GM13977 (cell line): ENCODE data around the gene PIH1D1.

Experiments used
- DNase-seq: peaks from one replicate; pipeline ENCODE4 v3.0.0; 2012; ENCODE audit warnings: low spot score
- in situ Hi-C: fragments of 300-500 bp; cut with MboI; formaldehyde crosslinking; loops from one replicate; pipeline ENCODE4 v1.12.0; 2022; ENCODE audit warnings: low sequenced_read_pairs, low pct_unique_long_range_greater_than_20kb, mixed read lengths, inconsistent platforms; ENCODE audit not compliant: unreplicated experiment
- TF ChIP-seq, protein P1 (sequence below): IDR thresholded peaks from 2 replicates; pipeline ENCODE4 v1.5.1; 2012; ENCODE audit warnings: mild to moderate bottlenecking, control low read depth; ENCODE audit not compliant: insufficient read depth; ENCODE audit errors: extremely low read depth, missing control alignments

Gene PIH1D1

DNA sequence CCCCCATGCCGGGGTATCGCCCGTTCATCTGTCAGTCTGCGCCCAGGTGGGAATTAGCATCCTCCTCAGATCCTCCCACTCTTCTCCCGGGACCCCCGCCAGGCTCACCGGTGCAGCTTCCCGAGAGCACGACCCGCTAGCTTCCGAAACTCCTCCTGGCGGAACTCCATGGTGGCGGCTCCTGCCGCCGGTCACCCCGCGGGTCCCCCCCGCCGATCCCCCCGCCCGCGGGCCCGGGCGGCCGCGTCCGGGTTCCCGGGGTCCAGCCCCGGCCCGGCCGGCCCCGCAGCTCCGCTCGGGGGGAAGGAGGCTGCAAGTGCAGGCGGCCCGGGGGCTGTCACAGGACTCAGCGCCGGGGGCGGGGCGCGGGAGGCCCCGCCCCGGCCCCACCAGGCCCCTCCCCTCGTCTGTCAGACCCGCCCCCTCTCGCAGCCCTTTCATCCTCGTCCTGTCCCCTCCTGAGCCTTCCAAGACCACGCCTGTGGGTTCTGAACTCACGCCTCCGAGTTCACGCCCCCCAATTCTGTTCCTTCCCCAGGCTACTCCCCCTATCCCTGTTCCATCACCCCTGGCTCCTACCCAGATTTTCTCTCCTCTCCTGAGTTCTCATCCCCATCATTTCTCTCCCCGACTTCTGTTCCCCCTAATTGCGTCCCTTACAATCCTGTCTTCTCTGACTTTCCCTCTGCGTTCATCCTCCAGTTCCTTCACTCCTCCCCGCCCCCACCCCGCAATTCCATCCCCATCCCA, 10.2 kb downstream of the PIH1D1 start, which contains the start of gene SLC17A7:
Gene SLC17A7, minus strand, starts transcription at position 318 of the 750 bp plus-strand sequence. Its CDS starts 148 bp downstream, at position 170.
- TF ChIP-seq, protein P1, sequence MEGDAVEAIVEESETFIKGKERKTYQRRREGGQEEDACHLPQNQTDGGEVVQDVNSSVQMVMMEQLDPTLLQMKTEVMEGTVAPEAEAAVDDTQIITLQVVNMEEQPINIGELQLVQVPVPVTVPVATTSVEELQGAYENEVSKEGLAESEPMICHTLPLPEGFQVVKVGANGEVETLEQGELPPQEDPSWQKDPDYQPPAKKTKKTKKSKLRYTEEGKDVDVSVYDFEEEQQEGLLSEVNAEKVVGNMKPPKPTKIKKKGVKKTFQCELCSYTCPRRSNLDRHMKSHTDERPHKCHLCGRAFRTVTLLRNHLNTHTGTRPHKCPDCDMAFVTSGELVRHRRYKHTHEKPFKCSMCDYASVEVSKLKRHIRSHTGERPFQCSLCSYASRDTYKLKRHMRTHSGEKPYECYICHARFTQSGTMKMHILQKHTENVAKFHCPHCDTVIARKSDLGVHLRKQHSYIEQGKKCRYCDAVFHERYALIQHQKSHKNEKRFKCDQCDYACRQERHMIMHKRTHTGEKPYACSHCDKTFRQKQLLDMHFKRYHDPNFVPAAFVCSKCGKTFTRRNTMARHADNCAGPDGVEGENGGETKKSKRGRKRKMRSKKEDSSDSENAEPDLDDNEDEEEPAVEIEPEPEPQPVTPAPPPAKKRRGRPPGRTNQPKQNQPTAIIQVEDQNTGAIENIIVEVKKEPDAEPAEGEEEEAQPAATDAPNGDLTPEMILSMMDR, result no peak
- in situ Hi-C loops, result no loop called here
- peak; percentile 89 for DNase-seq

DNA sequence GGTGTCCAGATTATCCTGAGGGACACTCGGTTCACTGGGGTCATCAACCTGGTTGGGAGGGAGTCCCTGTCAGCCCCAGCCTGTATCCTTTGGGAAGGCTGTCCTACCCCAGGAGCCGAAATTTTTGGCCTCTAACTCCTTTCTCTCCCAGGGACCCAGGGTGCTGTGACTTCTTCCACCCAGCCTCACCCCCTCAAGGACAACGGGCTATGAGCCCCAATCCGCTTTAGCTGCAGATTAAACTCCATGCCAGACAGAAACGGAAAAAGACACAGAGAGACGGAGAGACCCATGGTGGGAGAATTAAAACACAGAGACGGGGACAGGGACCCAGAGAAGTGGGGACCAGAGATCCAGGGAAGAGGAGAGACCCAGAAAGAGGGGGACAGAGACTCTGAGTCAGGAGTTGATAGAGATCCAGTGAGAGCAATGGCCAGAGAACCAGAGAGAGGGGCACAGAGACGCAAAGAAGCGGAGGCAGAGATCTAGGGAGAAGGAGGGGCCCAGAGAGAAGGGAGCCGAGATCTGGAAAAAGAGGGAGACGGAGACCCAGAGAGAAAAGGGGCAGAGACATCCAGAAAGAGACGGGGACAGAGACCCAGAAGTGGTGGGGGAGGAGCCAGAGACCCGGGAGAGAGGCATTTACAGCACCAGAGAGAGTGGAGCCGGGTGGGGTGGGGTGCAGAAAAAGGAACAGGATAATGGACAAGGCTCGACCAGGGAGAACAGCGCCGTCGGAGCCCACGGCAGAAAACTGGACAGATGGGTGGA, 11.0 kb downstream of the PIH1D1 start:
- in situ Hi-C loops, result no loop called here
- DNase-seq, result no peak
- TF ChIP-seq, protein P1, result no peak

DNA sequence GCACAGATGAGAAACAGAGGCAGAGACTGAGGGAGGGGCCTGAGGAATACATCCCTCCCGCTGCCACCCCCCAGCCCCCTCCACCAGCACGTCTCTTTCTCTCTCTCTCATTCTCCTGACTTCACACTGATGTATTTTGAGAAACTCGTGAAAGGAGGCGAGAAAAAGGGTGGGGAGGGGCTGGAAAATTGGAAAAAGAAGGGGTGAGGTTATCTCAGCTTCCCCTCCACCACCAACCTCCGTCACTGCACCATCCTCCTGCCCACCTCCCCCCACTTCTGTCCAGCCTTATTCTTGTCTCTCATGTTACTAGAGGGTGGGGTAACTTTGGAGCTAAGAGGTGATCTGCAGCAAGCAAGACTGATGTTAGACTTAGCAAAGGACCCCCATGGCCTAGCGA, 11.8 kb downstream of the PIH1D1 start:
- DNase-seq, result no peak
- TF ChIP-seq, protein P1, result no peak
- in situ Hi-C loops, result loop anchor here (5.0 kb wide), 1 partner anchor 48 kb away; no protein-coding TSS in a partner anchor

DNA sequence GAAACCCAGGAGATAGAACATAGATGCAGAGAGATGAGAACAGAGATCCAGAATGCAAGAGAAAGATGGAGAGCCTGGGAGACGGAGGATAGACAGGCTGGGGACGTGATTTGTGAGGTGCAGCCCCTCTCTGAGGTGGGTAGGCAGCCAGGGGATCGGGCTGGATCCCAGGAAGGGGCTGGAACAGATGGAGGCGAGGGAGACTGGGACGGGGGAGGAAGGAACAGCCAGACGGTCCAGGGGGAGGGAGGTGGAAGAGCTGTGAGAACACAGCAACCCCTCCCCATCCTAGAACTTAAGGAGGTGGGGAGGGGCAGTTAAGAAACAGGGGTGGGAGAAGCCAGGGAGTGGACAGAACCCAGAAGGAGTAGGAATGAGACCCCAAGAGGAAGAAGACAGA, 13.4 kb downstream of the PIH1D1 start:
- DNase-seq, result no peak
- TF ChIP-seq, protein P1, result no peak
- in situ Hi-C loops, result loop anchor here (5.0 kb wide), 1 partner anchor 46 kb away; no protein-coding TSS in a partner anchor

DNA sequence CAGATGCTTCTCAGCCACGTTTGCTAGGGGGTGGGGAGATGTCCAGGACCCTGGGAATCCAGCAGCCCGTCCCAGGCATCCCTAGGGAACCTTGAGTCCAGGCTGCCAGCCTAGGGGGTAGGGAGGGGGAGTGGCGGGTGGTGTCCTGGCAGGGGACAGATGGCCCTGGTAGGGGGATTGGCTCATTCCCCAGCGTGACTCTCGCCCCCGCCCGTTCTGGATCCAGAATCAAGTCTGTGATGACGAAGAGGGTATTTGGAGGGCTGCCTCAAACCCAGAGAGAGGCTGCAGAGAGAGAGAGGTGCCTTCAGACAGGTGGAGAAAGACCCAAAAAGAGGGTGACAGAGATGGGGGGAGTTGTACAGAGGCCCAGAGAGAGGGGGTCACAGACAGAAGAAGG, 14.4 kb downstream of the PIH1D1 start:
- DNase-seq, result no peak
- in situ Hi-C loops, result loop anchor here (5.0 kb wide), 1 partner anchor 45 kb away; no protein-coding TSS in a partner anchor
- TF ChIP-seq, protein P1, result no peak

DNA sequence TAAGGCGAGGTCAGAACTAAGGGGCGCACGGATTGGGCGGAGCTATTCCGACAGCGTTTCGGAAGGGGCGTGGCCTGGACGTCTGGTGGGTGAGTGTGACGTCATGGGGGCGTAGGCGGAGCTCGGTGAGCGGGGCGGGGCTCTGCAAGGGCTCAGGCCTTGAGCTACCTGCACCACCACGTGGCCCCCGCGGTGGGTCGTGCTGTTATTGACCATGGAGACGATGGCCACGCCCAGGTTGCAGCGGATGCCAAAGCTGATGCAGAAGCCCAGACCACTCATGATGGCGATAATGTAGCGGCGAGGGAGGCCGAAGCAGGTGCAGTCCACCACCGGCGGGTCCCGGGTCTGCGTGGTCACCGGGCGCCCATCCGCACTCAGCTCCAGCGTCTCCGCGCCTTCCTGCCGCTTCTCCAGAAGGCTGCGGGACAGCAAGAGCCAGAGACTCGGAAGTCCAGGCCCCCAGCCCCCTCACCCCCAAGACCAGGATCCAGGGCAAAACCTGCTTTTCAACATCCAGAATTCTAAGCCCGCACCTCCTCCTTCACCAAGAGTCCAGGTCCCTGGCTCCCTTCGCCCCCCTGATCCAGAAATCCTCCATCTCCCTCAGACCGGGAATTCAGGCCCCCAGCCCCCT, 15.1 kb downstream of the PIH1D1 start:
- peak; percentile 68 for DNase-seq
- TF ChIP-seq, protein P1, result no peak
- in situ Hi-C loops, result loop anchor here (5.0 kb wide), 1 partner anchor 44 kb away; no protein-coding TSS in a partner anchor
